Mesenchymal stem cell (in vitro differentiated cells and primary cell): ENCODE data around the gene KAT7.

Experiments used
- DNase-seq: peaks from one replicate; pipeline ENCODE4 v3.0.0-alpha.2; 2013
- H2AFZ ChIP-seq: one replicate; pipeline ENCODE4 v1.6.1; 2013; ENCODE audit warnings: low read depth, mild to moderate bottlenecking, control low read depth, inconsistent platforms, low read length, moderate library complexity
- H2AK5ac ChIP-seq: 2 replicates; pipeline ENCODE4 v1.6.1; 2013; ENCODE audit warnings: low read length, moderate library complexity, mild to moderate bottlenecking, inconsistent platforms; ENCODE audit not compliant: severe bottlenecking
- H2BK120ac ChIP-seq: one replicate; pipeline ENCODE4 v1.6.1; 2013; ENCODE audit warnings: low read depth, mild to moderate bottlenecking, inconsistent platforms, low read length, moderate library complexity
- H2BK12ac ChIP-seq, 2 experiments: one replicate each; pipeline ENCODE4 v1.6.1; 2013; ENCODE audit warnings: inconsistent platforms in 2 of 2, low read length in 2 of 2, mild to moderate bottlenecking in 2 of 2, moderate library complexity in 2 of 2, control low read depth in 1 of 2
- H2BK15ac ChIP-seq: one replicate; pipeline ENCODE4 v1.6.1; 2013; ENCODE audit warnings: mild to moderate bottlenecking, low read depth, inconsistent platforms; ENCODE audit not compliant: poor library complexity, severe bottlenecking
- H2BK5ac ChIP-seq: 2 replicates; pipeline ENCODE4 v1.6.1; 2013; ENCODE audit warnings: low read depth, mild to moderate bottlenecking, low read length, control low read depth, inconsistent platforms; ENCODE audit not compliant: poor library complexity, severe bottlenecking
- H3K14ac ChIP-seq, 2 experiments: one replicate each; pipeline ENCODE4 v1.6.1; 2013; ENCODE audit warnings: inconsistent platforms in 2 of 2, low read length in 2 of 2, control low read depth in 1 of 2, mild to moderate bottlenecking in 1 of 2, moderate library complexity in 1 of 2
- H3K18ac ChIP-seq, 2 experiments: one replicate each; pipeline ENCODE4 v1.6.1; 2013; ENCODE audit warnings: inconsistent platforms in 2 of 2, low read length in 2 of 2, control low read depth in 1 of 2, low read depth in 1 of 2, mild to moderate bottlenecking in 1 of 2
- H3K23ac ChIP-seq, 2 experiments: one replicate each; pipeline ENCODE4 v1.6.1; 2013; ENCODE audit warnings: inconsistent platforms in 2 of 2, low read length in 2 of 2, mild to moderate bottlenecking in 2 of 2, moderate library complexity in 2 of 2, control low read depth in 1 of 2
- H3K27ac ChIP-seq: 2 replicates; pipeline ENCODE4 v1.5.1; 2013; ENCODE audit warnings: mild to moderate bottlenecking, moderate library complexity, low read length, control low read depth, inconsistent platforms; ENCODE audit not compliant: poor library complexity, severe bottlenecking
- H3K27me3 ChIP-seq, 2 experiments: 2 replicates each; pipeline versions ENCODE4 v1.6.1 to v1.7.0; 2013; ENCODE audit warnings: low read length in 2 of 2, mild to moderate bottlenecking in 2 of 2, moderate library complexity in 2 of 2, control low read depth in 1 of 2, inconsistent platforms in 1 of 2; ENCODE audit not compliant: control insufficient read depth in 1 of 2, insufficient read depth in 1 of 2
- H3K36me3 ChIP-seq, 2 experiments: 2 replicates each; pipeline versions ENCODE4 v1.6.1 to v1.7.0; 2013; ENCODE audit warnings: low read length in 2 of 2, control low read depth in 1 of 2, inconsistent platforms in 1 of 2, low read depth in 1 of 2, mild to moderate bottlenecking in 1 of 2; ENCODE audit not compliant: insufficient read depth in 2 of 2, control insufficient read depth in 1 of 2
- H3K4ac ChIP-seq, 2 experiments: one replicate each; pipeline ENCODE4 v1.6.1; 2013; ENCODE audit warnings: inconsistent platforms in 2 of 2, low read length in 2 of 2, mild to moderate bottlenecking in 2 of 2, moderate library complexity in 2 of 2, control low read depth in 1 of 2, low read depth in 1 of 2
- H3K4me1 ChIP-seq: 2 replicates; pipeline ENCODE4 v1.6.1; 2013; ENCODE audit warnings: low read depth, low read length, control low read depth; ENCODE audit not compliant: control insufficient read depth, insufficient read depth
- H3K4me2 ChIP-seq: 2 replicates; pipeline ENCODE4 v1.6.1; 2013; ENCODE audit warnings: low read length, mild to moderate bottlenecking, inconsistent platforms; ENCODE audit not compliant: poor library complexity, severe bottlenecking
- H3K4me3 ChIP-seq, 2 experiments: 2 replicates each; pipeline versions ENCODE4 v1.5.1 to v1.7.0; 2013; ENCODE audit warnings: low read length in 2 of 2, mild to moderate bottlenecking in 2 of 2, control low read depth in 1 of 2, low read depth in 1 of 2; ENCODE audit not compliant: insufficient read depth in 1 of 2
- H3K79me1 ChIP-seq: replicated peaks from 2 replicates; pipeline ENCODE4 v1.6.1; 2013; ENCODE audit warnings: mild to moderate bottlenecking, control low read depth, low read length, inconsistent platforms; ENCODE audit not compliant: poor library complexity, severe bottlenecking
- H3K9ac ChIP-seq: 2 replicates; pipeline ENCODE4 v1.7.0; 2013; ENCODE audit warnings: mild to moderate bottlenecking, low read length, moderate library complexity
- H3K9me3 ChIP-seq: 2 replicates; pipeline ENCODE4 v1.7.0; 2013; ENCODE audit warnings: mild to moderate bottlenecking, low read length; ENCODE audit not compliant: control insufficient read depth
- H4K8ac ChIP-seq: one replicate; pipeline ENCODE4 v1.6.1; 2013; ENCODE audit warnings: inconsistent platforms, mild to moderate bottlenecking, low read length, moderate library complexity
- H4K91ac ChIP-seq: one replicate; pipeline ENCODE4 v1.6.1; 2013; ENCODE audit warnings: mild to moderate bottlenecking, low read length, inconsistent platforms
- WGBS: methylation state at CpG from one replicate; pipeline ENCODE4 v1.1.7; 2013; ENCODE audit warnings: mixed read lengths; 5-methylcytosine and 5-hydroxymethylcytosine counted together

KAT7 gene

GRCh38 chr17:49871211-49871610 is 82.7 kb downstream of the KAT7 start:
- Histone ChIP-seq H2BK12ac (no peak overlapping the region), H3K4me1 (peaks cover 5% of the 10 kb centered on the region), H2AFZ (no peak overlapping the region), H2BK120ac (no peak overlapping the region), H3K14ac (no peak overlapping the region), H3K9me3 (no peaks in the 10 kb centered on the region), H3K79me1 (no peaks in the 10 kb centered on the region), H2BK15ac (no peak overlapping the region), H3K23ac (no peak overlapping the region), H3K9ac (no peak overlapping the region), H3K4me2 (no peak overlapping the region), H4K8ac (no peak overlapping the region), H3K36me3 (no peaks in the 10 kb centered on the region), H2AK5ac (no peak overlapping the region), H3K18ac (no peak overlapping the region), H3K4me3 (no peak overlapping the region), H3K4ac (no peak overlapping the region), H3K27me3 (peaks cover 72 to 82% of the 10 kb centered on the region in 2 experiments), H4K91ac (no peak overlapping the region), H2BK5ac (no peak overlapping the region), H3K27ac (no peak overlapping the region)
- no peak for DNase-seq
- 86% methylated on average over 7 of the region's 7 CpGs for WGBS

DNA sequence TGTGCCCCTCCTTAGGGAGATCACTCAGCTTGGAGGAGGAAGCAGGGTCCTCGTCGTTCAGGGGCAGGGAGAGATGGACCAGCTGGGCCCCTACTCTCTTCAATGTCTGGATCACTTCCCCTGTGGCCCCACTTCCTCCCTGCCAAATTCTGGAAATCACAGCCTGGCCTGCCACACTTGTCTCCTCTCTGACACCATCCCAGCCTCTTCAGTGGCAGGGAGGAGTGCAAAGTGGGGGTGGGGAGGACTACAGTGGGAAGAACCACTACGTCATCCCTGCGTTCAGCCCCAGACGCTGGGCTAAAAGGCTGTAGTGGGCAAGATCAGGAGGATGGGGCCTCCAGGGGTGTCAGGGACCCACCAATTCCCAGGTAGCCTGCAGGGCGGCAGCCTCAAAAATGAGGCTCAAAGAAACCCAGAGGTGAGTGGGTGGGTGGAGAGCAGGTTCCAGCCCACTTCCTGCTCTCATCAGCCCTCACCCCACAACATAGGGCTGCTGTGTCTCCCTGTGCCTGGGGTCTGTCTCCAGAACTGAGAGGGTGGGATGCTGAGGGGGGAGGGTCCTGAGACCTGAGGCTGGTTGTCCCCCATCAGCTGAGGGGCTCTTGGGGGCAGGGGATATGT is 84.4 kb downstream of the KAT7 start:
- Histone ChIP-seq H3K27me3 (peaks cover 73 to 75% of the 10 kb centered on the region in 2 experiments), H4K8ac (no peak overlapping the region), H3K27ac (no peak overlapping the region), H3K4me3 (no peak overlapping the region), H3K23ac (no peak overlapping the region), H2BK15ac (no peak overlapping the region), H2AK5ac (no peak overlapping the region), H2AFZ (no peak overlapping the region), H3K4ac (no peak overlapping the region), H3K14ac (no peak overlapping the region), H2BK12ac (no peak overlapping the region), H3K18ac (no peak overlapping the region), H2BK5ac (no peak overlapping the region), H3K4me1 (peaks cover 5% of the 10 kb centered on the region), H2BK120ac (no peak overlapping the region), H3K79me1 (no peaks in the 10 kb centered on the region), H3K9ac (no peak overlapping the region), H3K9me3 (no peaks in the 10 kb centered on the region), H3K4me2 (no peak overlapping the region), H4K91ac (no peak overlapping the region), H3K36me3 (no peaks in the 10 kb centered on the region)
- no peak for DNase-seq
- 54% methylated on average over 5 of the region's 6 CpGs for WGBS

DNA sequence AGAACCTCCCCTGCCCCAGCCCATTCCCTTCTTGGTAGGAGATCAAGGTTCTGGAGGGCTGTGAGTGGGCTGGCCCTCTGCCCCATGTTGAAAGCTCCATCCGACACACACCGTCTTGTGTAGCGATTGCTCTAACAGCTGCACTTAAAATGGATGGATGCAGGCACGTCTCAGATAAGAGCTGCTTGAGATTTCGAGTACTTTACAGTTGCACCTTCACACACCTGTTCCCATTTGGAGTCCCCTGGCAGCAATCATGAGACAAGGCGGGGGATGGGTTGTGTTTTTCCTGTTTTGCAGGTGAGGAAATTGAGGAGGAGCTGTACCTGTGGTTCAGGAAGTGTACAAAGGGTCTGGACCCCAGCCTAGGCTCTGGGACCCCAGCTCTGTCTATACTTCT is 85.0 kb downstream of the KAT7 start:
- no peak overlapping the region for H3K23ac ChIP-seq
- H3K4me1 ChIP-seq: peaks cover 5% of the 10 kb centered on the region
- no peaks in the 10 kb centered on the region for H3K36me3 ChIP-seq
- H3K9me3 ChIP-seq: no peaks in the 10 kb centered on the region
- no peak overlapping the region for H3K18ac ChIP-seq
- H3K27ac ChIP-seq: no peak overlapping the region
- no peak overlapping the region for H2BK5ac ChIP-seq
- no peak overlapping the region for H2AFZ ChIP-seq
- H3K4me3 ChIP-seq: no peak overlapping the region
- H2BK12ac ChIP-seq: no peak overlapping the region
- H3K4ac ChIP-seq: no peak overlapping the region
- H4K8ac ChIP-seq: no peak overlapping the region
- H3K4me2 ChIP-seq: no peak overlapping the region
- WGBS: 88% methylated on average over 5 of the region's 6 CpGs
- no peak for DNase-seq
- H2AK5ac ChIP-seq: no peak overlapping the region
- no peak overlapping the region for H4K91ac ChIP-seq
- H2BK120ac ChIP-seq: no peak overlapping the region
- H3K79me1 ChIP-seq: no peaks in the 10 kb centered on the region
- no peak overlapping the region for H3K14ac ChIP-seq
- H3K9ac ChIP-seq: no peak overlapping the region
- H3K27me3 ChIP-seq: peaks cover 67 to 72% of the 10 kb centered on the region in 2 experiments
- H2BK15ac ChIP-seq: no peak overlapping the region

DNA sequence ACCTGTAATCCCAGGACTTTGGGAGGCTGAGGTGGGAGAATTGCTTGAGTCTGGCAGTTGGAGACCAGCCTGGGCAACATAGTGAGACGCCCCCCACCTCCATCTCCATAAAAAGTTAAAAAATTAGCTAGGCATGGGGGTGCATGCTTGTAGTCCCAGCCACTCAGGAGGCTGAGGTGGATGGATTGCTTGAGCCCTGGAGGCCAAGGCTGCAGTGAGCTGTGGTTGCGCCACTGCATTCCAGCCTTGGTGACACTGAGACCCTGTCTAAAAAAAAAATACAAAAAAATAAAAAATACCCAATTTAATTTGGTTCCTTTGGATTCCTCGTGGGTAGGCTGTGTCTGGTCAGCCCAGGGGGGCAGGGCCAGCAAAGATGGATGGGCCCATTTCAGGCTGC is 85.4 kb downstream of the KAT7 start:
- DNase-seq: no peak
- Histone ChIP-seq H3K4ac (no peak overlapping the region), H2AFZ (no peak overlapping the region), H3K4me3 (no peak overlapping the region), H3K9ac (no peak overlapping the region), H4K8ac (no peak overlapping the region), H3K18ac (no peak overlapping the region), H3K27ac (no peak overlapping the region), H3K4me1 (peaks cover 5% of the 10 kb centered on the region), H3K79me1 (no peaks in the 10 kb centered on the region), H2BK12ac (no peak overlapping the region), H2BK5ac (no peak overlapping the region), H4K91ac (no peak overlapping the region), H3K14ac (no peak overlapping the region), H2BK120ac (no peak overlapping the region), H2AK5ac (no peak overlapping the region), H3K9me3 (no peaks in the 10 kb centered on the region), H3K4me2 (no peak overlapping the region), H3K36me3 (no peaks in the 10 kb centered on the region), H3K23ac (no peak overlapping the region), H2BK15ac (no peak overlapping the region), H3K27me3 (peaks cover 64 to 72% of the 10 kb centered on the region in 2 experiments)
- WGBS: 39% methylated on average over 1 of the region's 3 CpGs
